K562 (cell line): Measurements from ENCODE around the gene ZSWIM3. TPM values are rescaled to one million over a fixed set of nuclear protein-coding genes. Genes with fewer than 3 reads are reported as not detected.

Experiments
- ATAC-seq: fragments of 200-7000 bp; cut with Tn5 transposase; 3 replicates; pipeline ENCODE4 v1.9.1; 2020; ENCODE audit warnings: moderate library complexity
- BruUV-seq: library from RNA; stranded (reverse); fragments of 400-500 nt; replicated peaks from 2 replicates; lab custom pipeline; 2021; lab: Mats Ljungman, UMichigan
- CTCF ChIA-PET: fragments of 300-600 bp; formaldehyde crosslinking; extraction: SDS; loops from one replicate; lab custom pipeline; 2021; ENCODE audit warnings: low intra/inter-chr PET ratio; lab: Yijun Ruan, JAX
- POLR2A ChIA-PET: fragments of 300-600, 350-650 bp; sonication (Branson Sonifier 250); formaldehyde crosslinking; extraction: SDS; loops from one replicate; lab custom pipeline; 2021; ENCODE audit warnings: antibody characterized with exemption, inconsistent platforms; lab: Yijun Ruan, JAX
- DNase-seq, 4 experiments: peaks; one replicate each; pipeline versions ENCODE4 v3.0.0 to v3.0.0-alpha.2; 2011 to 2018; ENCODE audit warnings: low spot score in 3 of 4, mixed read lengths in 3 of 4; ENCODE audit errors: extremely low read depth in 1 of 4
- FAIRE-seq: peaks from 2 replicates; lab custom pipeline; 2011; peaks lifted over from hg19 to GRCh38; lab: Jason Lieb, UNC
- H2AFZ ChIP-seq: 2 replicates; pipeline ENCODE4 v1.6.0; 2011; ENCODE audit warnings: low read depth, low read length, control low read depth, inconsistent platforms
- H3K27ac ChIP-seq: fragments of 200-600 bp; 3 replicates; pipeline ENCODE4 v1.8.0; 2011; ENCODE audit warnings: low read depth, mild to moderate bottlenecking, control low read depth, inconsistent platforms, low read length, moderate library complexity, mixed read lengths; ENCODE audit errors: extremely low read depth
- H3K27me3 ChIP-seq, 2 experiments: fragments of 300-600 bp in 1 of 2; 2 replicates in 1 of 2; 3 replicates in 1 of 2; pipeline versions ENCODE4 v1.6.0 to v1.8.0; 2011; ENCODE audit warnings: inconsistent platforms in 2 of 2, low read length in 2 of 2, mild to moderate bottlenecking in 1 of 2, mixed read lengths in 1 of 2, moderate library complexity in 1 of 2; ENCODE audit not compliant: control insufficient read depth in 2 of 2, insufficient read depth in 2 of 2
- H3K36me3 ChIP-seq: fragments of 300-600 bp; 3 replicates; pipeline ENCODE4 v1.8.0; 2011; ENCODE audit warnings: mild to moderate bottlenecking, low read length, inconsistent platforms; ENCODE audit not compliant: control insufficient read depth, insufficient read depth
- H3K4me1 ChIP-seq, 2 experiments: fragments of 200-600 bp in 1 of 2; replicated peaks in 1 of 2; 2 replicates in 1 of 2; 3 replicates in 1 of 2; pipeline versions ENCODE4 v1.5.1 to v1.8.0; 2011; ENCODE audit warnings: inconsistent platforms in 2 of 2, low read length in 2 of 2, mild to moderate bottlenecking in 1 of 2, mixed read lengths in 1 of 2, moderate library complexity in 1 of 2; ENCODE audit not compliant: control insufficient read depth in 2 of 2, insufficient read depth in 2 of 2
- H3K4me2 ChIP-seq: 2 replicates; pipeline ENCODE4 v1.6.1; 2011; ENCODE audit warnings: low read length, control low read depth, inconsistent platforms, mixed read lengths; ENCODE audit not compliant: insufficient read depth
- H3K4me3 ChIP-seq: fragments of 200-600 bp; sonication (generic), shearing (Covaris generic); 2 replicates; pipeline ENCODE4 v1.5.1; 2016; ENCODE audit warnings: control low read depth, inconsistent platforms
- H3K79me2 ChIP-seq: fragments of 200-600 bp; 3 replicates; pipeline ENCODE4 v1.8.0; 2011; ENCODE audit warnings: low read length, inconsistent platforms; ENCODE audit not compliant: control insufficient read depth, insufficient read depth
- H3K9ac ChIP-seq, 2 experiments: 2 replicates each; pipeline versions ENCODE4 v1.6.0 to v1.6.1; 2011; ENCODE audit warnings: low read depth in 2 of 2, low read length in 2 of 2, control low read depth in 1 of 2, inconsistent platforms in 1 of 2, mild to moderate bottlenecking in 1 of 2, mixed read lengths in 1 of 2; ENCODE audit not compliant: insufficient read depth in 1 of 2
- H3K9me1 ChIP-seq: one replicate; pipeline ENCODE4 v1.6.0; 2011; ENCODE audit warnings: inconsistent platforms, mild to moderate bottlenecking, low read length, moderate library complexity; ENCODE audit not compliant: control insufficient read depth, insufficient read depth
- H3K9me3 ChIP-seq: replicated peaks from 2 replicates; pipeline ENCODE4 v1.5.1; 2011; ENCODE audit warnings: low read depth, low read length, inconsistent platforms; ENCODE audit not compliant: control insufficient read depth, insufficient read depth
- H4K20me1 ChIP-seq: replicated peaks from 2 replicates; pipeline ENCODE4 v1.6.1; 2011; ENCODE audit warnings: low read length, inconsistent platforms, mixed read lengths; ENCODE audit not compliant: control insufficient read depth, insufficient read depth
- ARNT ChIP-seq, 2 experiments: fragments of 450-650 bp; IDR thresholded peaks; 2 replicates each; pipeline ENCODE4 v1.6.1; 2016; ENCODE audit warnings: mild to moderate bottlenecking in 1 of 2
- KAT7 ChIP-seq: sonication (generic); formaldehyde crosslinking; IDR thresholded peaks from 2 replicates; pipeline ENCODE4 v1.8.0; 2022; ENCODE audit warnings: missing genetic modification reagents, mild to moderate bottlenecking, borderline replicate concordance
- MCM5 ChIP-seq: fragments of 450-650 bp; IDR thresholded peaks from 2 replicates; pipeline ENCODE4 v1.6.1; 2016; ENCODE audit warnings: low read depth
- NCOA6 ChIP-seq: fragments of 450-650 bp; IDR thresholded peaks from 2 replicates; pipeline ENCODE4 v1.6.1; 2017; ENCODE audit warnings: mild to moderate bottlenecking
- XRCC5 ChIP-seq: fragments of 200-400 bp; formaldehyde crosslinking; IDR thresholded peaks from 2 replicates; pipeline ENCODE4 v1.6.1; 2017; ENCODE audit warnings: low read depth, mild to moderate bottlenecking, low read length
- ZNF212 ChIP-seq: fragments of 450-650 bp; formaldehyde crosslinking; IDR thresholded peaks from 2 replicates; pipeline ENCODE4 v1.4.0; 2020; ENCODE audit warnings: mild to moderate bottlenecking
- ZNF586 ChIP-seq: fragments of 450-650 bp; formaldehyde crosslinking; conservative IDR thresholded peaks from 2 replicates; pipeline ENCODE4 v1.4.0; 2020; ENCODE audit warnings: mild to moderate bottlenecking, moderate library complexity
- WGBS: fragments of 100-300 bp; shearing (Covaris generic); methylation state at CpG from one replicate; pipeline ENCODE4 v1.1.6; 2016; ENCODE audit warnings: low coverage, mixed read lengths; ENCODE audit not compliant: insufficient coverage; ENCODE audit errors: missing lambda C conversion rate; 5-methylcytosine and 5-hydroxymethylcytosine counted together
- in situ Hi-C: fragments of 300-500 bp; cut with MboI; formaldehyde crosslinking; loops from 4 replicates; pipeline ENCODE4 v1.15.0; 2018; ENCODE audit warnings: inconsistent platforms, mixed read lengths
- intact Hi-C: fragments of 100-400 bp; cut with micrococcal nuclease; formaldehyde crosslinking; loops from 2 replicates; pipeline ENCODE4 v1.14.2; 2022
- polyA plus RNA-seq, 8 experiments: library from polyadenylated mRNA; depleted of rRNA in 4 of 8; stranded (reverse) in 5 of 8; unstranded in 3 of 8; fragments of >200 nt; fragmentation: Nextera tagmentation in 2 of 8; fragmentation: Illumina TruSeq in 1 of 8; extraction: Ambion mirVana in 2 of 8; extraction: Trizol in 1 of 8; gene quantifications; 2 replicates each; pipeline versions ENCODE4 v1.2.1 to v1.2.3, GENCODE V29; 2011 to 2014; ENCODE audit warnings: inconsistent platforms in 1 of 8, missing spikeins in 1 of 8
- total RNA-seq, 7 experiments: library from RNA; depleted of rRNA in 6 of 7; stranded (reverse); fragments of >200 nt in 6 of 7; fragmentation: Illumina TruSeq in 2 of 7; extraction: Trizol in 2 of 7; gene quantifications; 2 replicates each; pipeline versions ENCODE4 v1.2.1 to v1.2.3, GENCODE V29; 2011 to 2021; ENCODE audit warnings: low replicate concordance in 1 of 7
- TF ChIP-seq, protein P1 (sequence below): fragments of 450-650 bp; IDR thresholded peaks from 2 replicates; pipeline ENCODE4 v1.7.1; 2018; ENCODE audit warnings: mild to moderate bottlenecking, low read depth; ENCODE audit not compliant: partially characterized antibody
- TF ChIP-seq, protein P2 (sequence below): fragments of 250-450 bp; sonication (Bioruptor Pico); IDR thresholded peaks from 2 replicates; pipeline ENCODE4 v1.4.0; 2020; ENCODE audit warnings: mild to moderate bottlenecking, moderate library complexity

Gene ZSWIM3
- total and polyA plus RNA-seq, 9 of the 15 experiments (the other 6 are each of a cell fraction or from before 2014, with no cell fraction given): 1.7 to 4.3 (median 2.9) TPM

DNA sequence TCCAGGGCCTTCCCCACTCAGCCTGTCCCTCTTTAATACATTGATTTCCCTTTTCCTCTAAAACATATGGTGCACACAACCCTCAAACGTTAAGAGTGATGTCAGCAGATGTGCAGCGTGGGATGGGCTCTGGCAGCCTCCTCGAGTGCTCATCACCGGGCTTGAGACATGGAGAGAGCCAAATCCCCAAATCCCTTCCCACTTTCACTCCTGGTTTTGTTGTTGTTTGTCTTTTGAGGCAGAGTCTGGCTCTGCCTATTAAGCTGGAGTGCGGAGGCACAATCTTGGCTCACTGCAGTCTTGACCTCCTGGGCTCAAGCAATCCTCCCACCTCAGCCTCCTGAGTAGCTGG lies 60.4 kb downstream of the ZSWIM3 start (continued):
- TF ChIP-seq, protein P1, sequence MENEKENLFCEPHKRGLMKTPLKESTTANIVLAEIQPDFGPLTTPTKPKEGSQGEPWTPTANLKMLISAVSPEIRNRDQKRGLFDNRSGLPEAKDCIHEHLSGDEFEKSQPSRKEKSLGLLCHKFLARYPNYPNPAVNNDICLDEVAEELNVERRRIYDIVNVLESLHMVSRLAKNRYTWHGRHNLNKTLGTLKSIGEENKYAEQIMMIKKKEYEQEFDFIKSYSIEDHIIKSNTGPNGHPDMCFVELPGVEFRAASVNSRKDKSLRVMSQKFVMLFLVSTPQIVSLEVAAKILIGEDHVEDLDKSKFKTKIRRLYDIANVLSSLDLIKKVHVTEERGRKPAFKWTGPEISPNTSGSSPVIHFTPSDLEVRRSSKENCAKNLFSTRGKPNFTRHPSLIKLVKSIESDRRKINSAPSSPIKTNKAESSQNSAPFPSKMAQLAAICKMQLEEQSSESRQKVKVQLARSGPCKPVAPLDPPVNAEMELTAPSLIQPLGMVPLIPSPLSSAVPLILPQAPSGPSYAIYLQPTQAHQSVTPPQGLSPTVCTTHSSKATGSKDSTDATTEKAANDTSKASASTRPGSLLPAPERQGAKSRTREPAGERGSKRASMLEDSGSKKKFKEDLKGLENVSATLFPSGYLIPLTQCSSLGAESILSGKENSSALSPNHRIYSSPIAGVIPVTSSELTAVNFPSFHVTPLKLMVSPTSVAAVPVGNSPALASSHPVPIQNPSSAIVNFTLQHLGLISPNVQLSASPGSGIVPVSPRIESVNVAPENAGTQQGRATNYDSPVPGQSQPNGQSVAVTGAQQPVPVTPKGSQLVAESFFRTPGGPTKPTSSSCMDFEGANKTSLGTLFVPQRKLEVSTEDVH: no peak
- TF ChIP-seq XRCC5 (no peak), NCOA6 (no peak), MCM5 (no peak), ZNF586 (CRISPR knock-in tag) (no peak)

DNA sequence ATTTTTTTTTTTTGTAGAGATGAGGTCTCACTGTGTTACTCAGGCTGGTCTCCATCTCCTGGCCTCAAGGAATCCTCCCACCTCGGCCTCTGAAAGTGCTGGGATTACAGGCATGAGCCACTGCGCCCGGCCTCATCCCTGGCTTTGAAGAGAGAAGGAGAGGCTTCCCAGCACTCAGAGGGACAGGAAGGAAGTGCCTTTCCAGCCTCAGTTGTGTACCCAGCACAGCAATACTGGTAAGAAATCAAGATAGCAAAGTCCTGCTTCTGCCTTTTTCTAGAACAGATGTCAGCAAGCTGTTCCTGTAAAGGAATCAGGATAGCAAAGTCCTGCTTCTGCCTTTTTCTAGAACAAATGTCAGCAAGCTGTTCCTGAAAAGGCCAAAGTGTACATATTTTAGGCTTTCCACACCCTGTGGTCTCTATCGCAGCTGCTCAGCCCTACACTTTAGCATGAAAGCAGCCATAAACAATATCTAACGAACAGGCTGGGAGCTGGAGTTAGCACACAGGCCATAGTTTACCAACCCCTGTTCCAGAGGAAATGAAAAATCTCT lies 60.8 kb downstream of the ZSWIM3 start:
- Histone ChIP-seq H3K9ac (no peak overlapping the region), H4K20me1 (0 out of 2 replicates have a peak, but pooled peaks cover 3% of the 10 kb centered on the region), H3K9me3 (no peaks in the 10 kb centered on the region), H3K27ac (no peak overlapping the region), H3K9me1 (no peaks in the 10 kb centered on the region), H3K79me2 (no peaks in the 10 kb centered on the region), H2AFZ (peak overlapping the region; percentile 27), H3K4me2 (no peak overlapping the region), H3K27me3 (no peaks in the 10 kb centered on the region), H3K4me1 (peaks cover 10 to 16% of the 10 kb centered on the region in 2 experiments; a peak in 4 of 5 replicates), H3K4me3 (no peak overlapping the region), H3K36me3 (no peaks in the 10 kb centered on the region)
- no TSS peak for BruUV-seq
- DNase-seq: no peak
- intact Hi-C loops (no loop called here), in situ Hi-C loops (no loop called here)
- ChIA-PET CTCF (no interaction called here), POLR2A (interaction anchor here (0.7 to 2.2 kb wide), 4 partner anchors 8 to 27 kb away, joined by 3 to 9 read pairs (median 4); partner anchors contain the start of genes CTSA, NEURL2 and PCIF1)
- TF ChIP-seq KAT7: no peak
- TF ChIP-seq ZNF212: no peak
- peak in 1 of 2 experiments; percentile 97; a peak in 2 of 4 replicates for TF ChIP-seq ARNT (IDR thresholded peaks at IDR 0.05)
- TF ChIP-seq, protein P2, sequence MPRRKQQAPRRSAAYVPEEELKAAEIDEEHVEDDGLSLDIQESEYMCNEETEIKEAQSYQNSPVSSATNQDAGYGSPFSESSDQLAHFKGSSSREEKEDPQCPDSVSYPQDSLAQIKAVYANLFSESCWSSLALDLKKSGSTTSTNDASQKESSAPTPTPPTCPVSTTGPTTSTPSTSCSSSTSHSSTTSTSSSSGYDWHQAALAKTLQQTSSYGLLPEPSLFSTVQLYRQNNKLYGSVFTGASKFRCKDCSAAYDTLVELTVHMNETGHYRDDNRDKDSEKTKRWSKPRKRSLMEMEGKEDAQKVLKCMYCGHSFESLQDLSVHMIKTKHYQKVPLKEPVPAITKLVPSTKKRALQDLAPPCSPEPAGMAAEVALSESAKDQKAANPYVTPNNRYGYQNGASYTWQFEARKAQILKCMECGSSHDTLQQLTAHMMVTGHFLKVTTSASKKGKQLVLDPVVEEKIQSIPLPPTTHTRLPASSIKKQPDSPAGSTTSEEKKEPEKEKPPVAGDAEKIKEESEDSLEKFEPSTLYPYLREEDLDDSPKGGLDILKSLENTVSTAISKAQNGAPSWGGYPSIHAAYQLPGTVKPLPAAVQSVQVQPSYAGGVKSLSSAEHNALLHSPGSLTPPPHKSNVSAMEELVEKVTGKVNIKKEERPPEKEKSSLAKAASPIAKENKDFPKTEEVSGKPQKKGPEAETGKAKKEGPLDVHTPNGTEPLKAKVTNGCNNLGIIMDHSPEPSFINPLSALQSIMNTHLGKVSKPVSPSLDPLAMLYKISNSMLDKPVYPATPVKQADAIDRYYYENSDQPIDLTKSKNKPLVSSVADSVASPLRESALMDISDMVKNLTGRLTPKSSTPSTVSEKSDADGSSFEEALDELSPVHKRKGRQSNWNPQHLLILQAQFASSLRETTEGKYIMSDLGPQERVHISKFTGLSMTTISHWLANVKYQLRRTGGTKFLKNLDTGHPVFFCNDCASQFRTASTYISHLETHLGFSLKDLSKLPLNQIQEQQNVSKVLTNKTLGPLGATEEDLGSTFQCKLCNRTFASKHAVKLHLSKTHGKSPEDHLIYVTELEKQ (CRISPR knock-in tag): no peak
- 66% methylated on average over 5 of the region's 5 CpGs for whole genome bisulfite sequencing
- FAIRE-seq: no peak
- no peak for ATAC-seq
